HG02623 (cell line): Measurements from ENCODE around the gene ZNF326.
"Not testable (repeated sequence)": the region's sequence is repeated elsewhere in the genome, so short reads cannot be mapped to it uniquely, and the experiment has no call there.

Experiments
- ATAC-seq: cut with Tn5 transposase; IDR thresholded peaks from one replicate; pipeline ENCODE4 v1.9.1; 2021; ENCODE audit warnings: moderate library complexity; ENCODE audit not compliant: unreplicated experiment

Gene ZNF326

GRCh38 chr1:89965193-89965768 lies 29.6 kb upstream of the ZNF326 start:
- no peak for ATAC-seq

- ATAC-seq: no peak
Measured at GRCh38 chr1:89966656-89967055, 28.3 kb upstream of the ZNF326 start.

DNA sequence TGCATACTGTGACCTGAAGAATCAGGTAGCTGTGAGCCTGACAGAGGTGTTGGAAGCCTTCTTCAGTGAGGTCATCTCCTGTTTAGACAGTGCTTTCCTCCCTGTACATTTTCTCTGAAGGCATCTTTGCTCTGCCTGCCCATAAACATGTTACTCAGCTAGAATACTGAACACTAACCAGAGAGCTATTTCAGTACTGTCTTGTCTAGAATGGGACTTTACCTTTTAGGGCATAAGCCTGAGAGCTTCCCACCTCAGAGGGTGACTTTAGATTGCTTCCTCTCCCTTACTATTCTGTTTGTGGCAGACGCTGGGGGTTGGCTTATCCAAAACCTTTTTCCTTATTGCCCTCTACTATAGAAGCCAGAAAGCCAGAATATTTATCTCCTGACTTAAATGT lies 23.3 kb upstream of the ZNF326 start:
- ATAC-seq: peak; percentile 68

GRCh38 chr1:89972024-89972423 lies 22.9 kb upstream of the ZNF326 start:
- ATAC-seq: no peak

DNA sequence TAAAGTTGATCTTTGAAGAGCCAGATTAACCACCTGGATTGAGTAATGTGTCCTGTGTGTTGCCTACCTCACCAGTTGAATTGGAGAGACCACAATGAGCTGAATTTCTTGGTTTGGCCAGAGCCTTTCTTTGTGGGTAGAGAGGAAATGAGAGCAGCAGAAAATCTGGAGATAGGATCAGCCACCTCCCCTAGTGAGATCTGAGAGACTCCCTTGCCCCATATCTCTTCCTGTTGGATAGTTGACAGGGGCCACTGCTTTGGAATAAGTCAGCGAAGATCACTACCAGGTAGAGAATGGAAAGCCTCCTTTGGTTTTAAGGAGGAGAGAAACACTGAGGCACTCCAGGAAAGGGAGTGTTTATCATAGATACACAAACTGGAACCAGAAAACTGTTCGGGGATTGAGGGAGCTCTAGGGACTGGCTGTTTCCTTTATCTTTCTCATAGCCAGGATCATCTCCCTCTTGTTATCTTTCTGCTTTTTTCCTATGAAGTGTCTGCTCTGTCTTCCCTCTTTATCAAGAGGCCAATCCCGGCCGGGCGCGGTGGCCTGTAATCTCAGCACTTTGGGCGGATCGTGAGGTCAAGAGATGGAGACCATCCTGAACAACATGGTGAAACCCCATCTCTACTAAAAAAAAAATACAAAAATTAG lies 21.3 kb upstream of the ZNF326 start:
- no peak for ATAC-seq

GRCh38 chr1:89974256-89974655 lies 20.7 kb upstream of the ZNF326 start:
- no peak for ATAC-seq

DNA sequence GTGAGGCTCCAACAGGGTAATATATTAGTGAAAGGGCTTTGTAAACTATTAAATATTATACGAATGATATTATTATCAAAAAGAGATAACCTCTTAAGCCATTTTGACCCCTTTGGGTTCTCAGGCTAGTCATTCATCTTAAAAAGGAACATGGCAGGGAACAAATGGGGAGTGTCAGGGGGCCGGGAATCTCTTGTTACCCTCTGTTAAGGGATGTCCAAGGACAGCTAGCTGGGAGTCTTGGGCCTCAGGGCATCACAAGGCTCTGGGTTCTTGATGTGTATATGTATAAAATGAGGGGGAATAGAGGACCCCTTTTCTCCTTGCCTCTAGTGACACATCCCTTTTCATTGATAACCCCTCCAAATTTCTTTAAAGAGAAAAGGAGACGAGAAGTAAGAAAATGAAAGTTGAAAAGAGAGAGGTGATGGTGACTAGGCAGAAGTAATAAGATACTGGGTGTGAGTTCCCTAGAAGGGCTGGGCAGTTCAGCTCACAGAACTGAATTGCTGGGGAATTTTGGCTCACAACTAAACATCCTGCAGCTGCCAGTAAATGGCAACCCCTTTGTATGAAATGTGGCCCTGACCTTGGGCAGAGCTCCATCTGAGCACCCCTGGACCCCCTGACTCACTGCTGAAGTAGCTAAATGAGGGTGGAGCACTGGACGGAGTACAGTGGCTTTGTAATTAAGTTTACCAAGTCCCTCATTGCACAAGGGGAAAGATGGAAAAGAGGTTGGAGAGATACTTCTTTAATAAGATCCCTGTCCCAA lies 20.0 kb upstream of the ZNF326 start:
- ATAC-seq: no peak

GRCh38 chr1:89975540-89976125 lies 19.3 kb upstream of the ZNF326 start:
- no peak for ATAC-seq

DNA sequence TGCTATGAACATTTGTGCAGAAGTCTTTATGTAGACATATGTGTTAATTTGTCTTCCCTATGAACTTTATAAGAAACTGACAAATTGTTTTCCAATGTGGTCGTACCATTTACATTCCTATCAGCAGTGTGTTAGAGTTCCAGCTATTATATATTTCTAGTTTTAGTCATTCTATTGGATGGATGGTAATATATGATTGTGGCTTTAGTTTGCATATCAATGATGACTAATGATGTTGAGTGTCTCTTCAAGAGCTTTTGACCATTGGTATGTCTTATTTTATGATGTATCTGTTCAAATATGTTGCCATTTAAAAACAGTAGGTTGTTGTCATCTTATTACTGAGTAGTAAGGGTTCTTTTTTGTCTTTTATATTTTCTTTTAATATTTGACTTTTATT lies 16.2 kb upstream of the ZNF326 start:
- ATAC-seq: no peak

GRCh38 chr1:89980605-89981004 lies 14.3 kb upstream of the ZNF326 start:
- ATAC-seq: no peak

DNA sequence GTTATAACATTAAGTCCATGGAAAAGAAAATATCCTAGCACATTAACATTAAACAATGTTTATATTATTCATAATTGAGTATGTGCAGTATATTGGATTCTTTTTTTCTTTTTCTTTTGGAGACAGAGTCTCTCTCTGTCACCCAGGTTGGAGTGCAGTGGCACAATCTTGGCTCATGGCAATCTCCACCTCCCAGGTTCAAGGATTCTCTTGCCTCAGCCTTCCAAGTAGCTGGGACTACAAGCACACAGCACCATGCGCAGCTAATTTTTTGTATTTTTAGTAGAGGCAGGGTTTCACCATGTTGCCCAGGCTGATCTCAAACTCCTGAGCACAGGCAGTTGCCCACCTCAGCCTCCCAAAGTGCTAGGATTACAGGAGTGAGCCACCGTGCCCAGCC lies 12.1 kb upstream of the ZNF326 start:
- ATAC-seq: not testable (repeated sequence)

DNA sequence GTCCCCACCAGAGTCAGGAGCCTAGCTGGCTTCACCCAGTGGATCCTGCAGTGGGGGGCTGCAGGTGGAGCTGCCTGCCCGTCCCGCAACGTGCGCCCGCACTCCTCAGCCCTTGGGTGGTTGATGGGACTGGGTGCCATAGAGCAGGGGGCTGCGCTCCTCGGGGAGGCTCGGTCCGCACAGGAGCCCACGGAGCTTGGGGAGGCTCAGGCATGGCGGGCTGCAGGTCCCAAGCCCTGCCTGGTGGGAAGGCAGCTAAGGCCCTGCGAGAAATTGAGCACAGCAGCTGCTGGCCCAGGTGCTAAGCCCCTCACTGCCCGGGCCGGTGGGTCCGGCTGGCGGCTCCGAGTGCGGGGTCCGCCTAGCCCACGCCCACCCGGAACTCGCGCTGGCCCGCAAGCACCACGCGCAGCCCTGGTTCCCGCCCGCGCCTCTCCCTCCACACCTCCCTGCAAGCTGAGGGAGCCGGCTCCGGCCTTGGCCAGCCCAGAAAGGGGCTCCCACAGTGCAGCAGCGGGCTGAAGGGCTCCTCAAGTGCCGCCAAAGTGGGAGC lies 10.3 kb upstream of the ZNF326 start:
- not testable (repeated sequence) for ATAC-seq

DNA sequence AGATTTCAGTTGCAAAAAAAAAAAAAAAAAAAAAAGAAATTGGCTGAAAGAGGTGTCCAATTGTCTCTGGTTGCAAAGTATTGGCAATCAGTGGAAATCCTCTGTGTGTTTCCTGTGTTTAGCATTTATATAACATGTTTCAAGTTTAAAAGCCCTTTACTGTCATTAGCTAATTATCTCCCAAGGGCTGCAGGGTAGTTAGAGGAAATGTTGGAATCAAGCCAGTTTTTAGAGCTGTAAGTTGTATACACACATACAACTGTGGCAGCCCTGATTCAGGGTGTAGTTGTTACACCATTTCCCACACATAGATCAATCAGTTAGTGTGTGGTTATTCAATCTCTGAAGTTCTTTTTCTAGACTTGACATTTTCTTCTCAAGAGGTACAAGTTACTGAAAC lies 8.9 kb upstream of the ZNF326 start:
- ATAC-seq: no peak

DNA sequence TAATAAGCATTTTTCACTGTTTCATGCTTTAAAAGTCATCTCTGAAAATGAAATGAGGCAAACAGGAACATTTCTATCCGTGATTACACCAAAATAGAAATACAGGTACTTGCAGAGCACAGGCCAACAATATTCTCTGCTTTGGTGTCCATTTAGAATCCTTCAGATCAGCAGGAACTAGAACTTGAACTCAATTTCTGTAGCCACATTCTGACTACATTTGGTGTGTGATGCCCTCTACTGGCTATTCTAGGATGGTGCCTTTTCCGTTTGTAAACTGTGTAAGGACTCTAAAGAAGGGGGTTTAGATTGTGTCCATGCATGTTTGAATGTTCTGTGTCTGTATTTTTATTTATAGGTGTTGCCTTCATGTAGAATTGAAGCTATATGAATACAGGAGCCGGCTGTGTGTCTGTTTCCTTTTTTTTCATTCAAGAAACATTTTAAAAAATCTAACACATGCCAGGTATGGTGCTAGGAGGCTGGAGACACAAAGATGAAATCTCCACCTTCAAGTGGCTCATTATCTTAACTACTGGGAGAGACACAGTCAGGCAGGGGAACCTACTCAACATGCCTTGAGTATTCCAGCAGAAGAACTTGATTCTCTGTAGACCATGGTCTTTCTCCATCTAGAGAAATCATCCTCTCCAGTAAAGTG lies 7.6 kb upstream of the ZNF326 start:
- ATAC-seq: peak; percentile 78

DNA sequence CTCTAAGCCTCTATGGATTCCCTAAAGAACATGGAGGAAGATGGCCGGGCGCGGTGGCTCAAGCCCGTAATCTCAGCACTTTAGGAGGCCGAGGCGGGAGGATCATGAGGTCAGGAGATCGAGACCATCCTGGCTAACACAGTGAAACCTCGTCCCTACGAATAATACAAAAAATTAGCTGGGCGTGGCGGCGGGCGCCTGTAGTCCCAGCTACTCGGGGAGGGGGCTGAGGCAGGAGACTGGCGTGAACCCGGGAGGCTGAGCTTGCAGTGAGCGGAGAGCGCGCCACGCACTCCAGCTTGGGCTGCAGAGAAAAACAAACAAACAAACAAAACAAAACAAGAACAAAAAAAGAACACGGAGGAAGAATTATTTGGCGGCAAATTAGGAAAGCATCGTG lies 5.8 kb upstream of the ZNF326 start:
- ATAC-seq: no peak

- ATAC-seq: no peak
Measured at GRCh38 chr1:89989799-89990198, 5.1 kb upstream of the ZNF326 start.

DNA sequence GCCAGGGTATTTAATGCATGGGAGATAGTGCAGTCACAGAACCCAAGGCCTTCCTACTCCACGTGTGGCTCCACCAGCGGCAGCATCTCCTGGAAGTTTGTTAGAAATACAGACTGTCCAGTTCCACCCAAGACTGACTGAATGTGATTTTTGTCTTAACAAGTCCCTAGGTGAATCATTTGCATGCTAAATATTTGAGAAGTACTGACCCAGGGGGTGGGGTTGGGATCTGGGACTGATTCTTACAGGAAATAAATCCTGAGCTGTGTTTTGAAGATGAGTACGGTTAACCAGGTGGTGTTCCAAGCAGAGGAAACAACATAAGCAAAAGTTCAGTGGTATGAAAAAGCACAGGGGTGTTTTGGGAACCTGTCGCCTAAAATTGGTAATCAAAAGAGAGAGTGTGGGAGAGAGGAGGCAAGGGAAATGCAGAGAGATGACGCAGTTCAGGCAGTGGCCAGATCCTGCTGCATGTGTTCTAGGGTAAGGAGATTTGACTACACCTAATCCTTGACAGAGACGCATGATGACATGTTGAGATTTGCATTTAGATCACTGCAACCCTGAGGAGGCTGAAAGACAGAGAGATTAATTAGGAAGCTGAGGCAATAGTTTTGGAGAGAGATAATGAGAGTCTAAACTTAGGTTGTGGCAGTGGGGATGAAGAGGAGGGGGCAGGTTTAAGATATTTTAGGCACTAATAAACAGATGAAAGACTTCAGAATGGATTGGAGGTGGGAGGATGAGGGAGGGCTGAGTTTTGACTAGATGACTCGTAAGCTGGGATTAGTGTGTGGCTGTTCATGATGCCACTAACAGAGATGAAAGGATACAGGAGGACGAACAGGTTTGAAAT lies 3.7 kb upstream of the ZNF326 start:
- no peak for ATAC-seq

GRCh38 chr1:89993541-89993940 lies 1.4 kb upstream of the ZNF326 start:
- ATAC-seq: no peak

DNA sequence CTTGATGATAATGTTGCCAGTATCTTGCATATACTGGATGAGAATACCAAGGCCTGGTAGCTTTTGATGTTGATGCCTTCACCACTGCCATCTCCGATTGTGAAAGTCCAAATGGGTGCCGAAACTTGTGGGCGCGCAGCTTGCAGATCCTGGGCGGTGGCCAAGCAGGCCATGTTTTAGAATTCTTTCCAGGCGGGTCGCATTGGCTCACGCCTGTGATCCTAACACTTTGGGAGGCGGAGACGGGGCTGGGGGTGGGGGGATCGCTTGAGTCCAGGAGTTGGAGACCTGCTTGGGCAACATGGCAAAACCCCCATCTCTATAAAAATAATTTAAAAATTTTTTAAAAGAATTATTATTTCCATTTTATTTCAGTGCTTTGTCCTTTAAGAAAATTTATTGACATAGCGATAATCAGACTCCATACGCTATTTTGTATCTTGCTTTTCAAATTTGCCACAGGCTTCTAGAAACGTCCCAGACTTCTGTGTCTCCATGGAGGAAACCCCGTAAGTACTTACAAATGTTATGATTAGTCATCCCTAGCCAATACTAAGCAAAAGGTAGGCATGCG lies 592 bp upstream of the ZNF326 start:
- ATAC-seq: no peak
